Stimulated activated CD8-positive, alpha-beta memory T cell treated with anti-CD3 and anti-CD28 coated beads, Interleukin-15, amount 100 ng/mL, for 4 hours (primary cell): ENCODE data around the gene FEM1C.
A peak's percentile ranks its signal among the peaks of the same experiment; 100 is the strongest.

ENCODE experiments used
- DNase-seq, 2 donors: peaks; one replicate each; pipeline ENCODE4 v3.0.0-alpha.2; 2020; ENCODE audit warnings: low read depth in 2 of 2

FEM1C gene

GRCh38 chr5:115558388-115558956, 13.9 kb upstream of the FEM1C start:
- no peak for DNase-seq

- DNase-seq = no peak
Observed at GRCh38 chr5:115557667-115558387, 13.3 kb upstream of the FEM1C start.

DNA sequence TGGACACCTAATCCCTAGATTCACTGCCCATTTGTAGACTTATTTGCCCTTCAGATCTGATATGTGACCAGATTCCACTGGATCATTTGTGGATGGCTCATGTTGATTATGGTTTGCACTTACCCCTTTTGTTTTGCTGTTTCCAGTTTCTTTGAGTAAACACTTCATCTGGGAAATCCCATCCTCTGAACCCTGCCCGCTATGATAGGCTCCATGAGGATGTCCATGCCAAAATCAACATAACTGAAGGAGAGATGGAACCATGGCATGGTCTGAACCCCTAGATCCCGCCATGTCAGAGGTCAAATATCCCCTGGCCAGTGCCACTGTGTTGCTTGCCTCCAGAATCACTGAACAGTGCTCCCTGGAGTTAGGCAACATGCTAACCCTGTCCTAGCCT, 11.7 kb upstream of the FEM1C start:
- no peak for DNase-seq

DNA sequence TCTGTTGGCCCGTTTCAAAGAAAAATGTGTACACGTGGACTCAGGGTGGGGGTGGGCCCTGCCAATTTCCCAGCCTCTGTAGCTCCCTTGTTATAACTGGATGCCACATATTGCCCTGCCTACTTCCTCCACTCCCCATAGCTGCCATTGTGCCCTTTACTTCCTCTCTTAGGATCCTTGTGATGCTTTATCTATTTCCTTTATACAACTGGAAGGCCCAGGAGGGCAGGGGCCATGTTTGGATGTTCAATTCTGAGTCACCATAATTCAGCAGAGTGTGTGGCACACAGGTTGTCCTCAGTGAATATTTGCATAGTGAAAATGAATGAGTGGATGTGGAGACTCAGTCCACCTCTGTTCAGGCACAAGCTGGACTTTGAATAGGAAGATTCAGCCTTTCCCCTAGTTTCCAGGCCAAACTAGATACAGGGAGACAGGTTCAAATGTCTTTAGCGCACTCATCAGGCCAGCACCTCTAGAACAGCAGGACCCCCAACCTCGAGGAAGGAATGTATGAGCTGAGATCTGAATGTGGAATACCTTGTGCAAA, 10.6 kb upstream of the FEM1C start:
- DNase-seq = no peak

GRCh38 chr5:115553082-115553481, 8.5 kb upstream of the FEM1C start:
- DNase-seq = no peak

DNA sequence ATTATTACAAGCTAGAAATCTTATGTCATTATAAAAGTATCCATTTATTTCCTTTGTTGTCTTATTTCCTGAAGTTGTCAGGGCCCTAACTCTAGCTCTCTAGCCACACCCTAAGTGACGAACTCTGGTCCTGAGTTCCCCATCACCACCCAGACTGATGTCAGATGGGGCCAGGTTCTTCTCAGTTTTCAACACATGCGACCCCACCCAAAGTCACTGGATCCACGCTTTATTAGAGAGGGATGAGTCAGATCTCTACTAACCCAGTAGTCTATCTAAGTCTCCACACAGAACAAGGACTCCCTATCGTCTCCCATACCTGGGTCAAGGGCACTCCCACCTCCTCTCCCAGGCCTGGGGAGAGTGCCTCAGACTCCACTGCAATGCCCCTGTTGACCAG, 6.8 kb upstream of the FEM1C start:
- no peak for DNase-seq

GRCh38 chr5:115549154-115549553, 4.6 kb upstream of the FEM1C start:
- DNase-seq = no peak

- DNase-seq = no peak
Observed at GRCh38 chr5:115548683-115549082, 4.1 kb upstream of the FEM1C start.

DNA sequence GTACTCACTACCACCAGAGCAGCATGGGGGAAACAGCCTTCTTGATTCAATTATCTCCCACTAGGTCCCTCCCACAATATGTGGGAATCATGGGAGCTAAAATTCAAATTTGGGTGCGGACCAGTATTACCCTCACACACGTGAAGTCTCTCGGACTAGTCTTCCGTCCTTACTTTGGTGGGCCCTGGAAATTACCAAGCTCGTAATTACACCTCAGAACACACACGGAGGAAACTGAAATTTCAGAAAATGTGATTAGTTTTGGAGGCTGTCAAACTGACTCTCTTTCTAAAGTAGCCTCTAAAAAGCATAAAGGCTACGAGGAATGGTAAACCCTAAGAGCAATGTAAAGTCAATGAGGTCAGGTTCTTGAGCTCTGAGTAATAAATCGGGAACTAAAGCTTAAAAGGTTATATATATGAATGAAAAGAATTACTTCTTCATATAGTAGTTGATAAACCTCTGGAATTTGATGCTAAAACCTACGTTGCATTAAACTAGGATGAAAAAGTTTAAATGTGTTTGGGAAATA, 842 bp upstream of the FEM1C start:
- DNase-seq = no peak

DNA sequence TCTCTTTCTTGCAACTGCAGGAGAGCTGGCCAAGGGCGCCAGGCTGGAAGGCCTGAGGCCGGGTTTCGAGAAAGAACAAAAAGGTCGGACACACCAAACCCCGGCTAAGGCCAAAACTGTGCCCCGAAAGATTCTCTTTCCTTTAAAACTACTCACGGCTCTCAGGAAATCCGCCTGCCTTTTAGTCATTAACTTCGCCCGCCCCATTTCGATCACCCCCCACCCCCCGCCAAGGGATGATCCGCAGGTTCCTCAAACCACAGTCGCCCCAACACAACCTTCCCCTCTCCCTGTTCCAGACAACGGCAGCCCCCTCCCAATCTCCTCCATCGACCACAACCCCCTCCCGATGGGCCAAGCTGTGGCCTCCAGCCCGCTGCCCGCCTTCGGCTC, 536 bp downstream of the FEM1C start:
- peak; percentile 26 for DNase-seq

- peak in 1 of 2 donors; percentile 13 for DNase-seq
Observed at GRCh38 chr5:115543365-115544042, 1.1 kb downstream of the FEM1C start.

DNA sequence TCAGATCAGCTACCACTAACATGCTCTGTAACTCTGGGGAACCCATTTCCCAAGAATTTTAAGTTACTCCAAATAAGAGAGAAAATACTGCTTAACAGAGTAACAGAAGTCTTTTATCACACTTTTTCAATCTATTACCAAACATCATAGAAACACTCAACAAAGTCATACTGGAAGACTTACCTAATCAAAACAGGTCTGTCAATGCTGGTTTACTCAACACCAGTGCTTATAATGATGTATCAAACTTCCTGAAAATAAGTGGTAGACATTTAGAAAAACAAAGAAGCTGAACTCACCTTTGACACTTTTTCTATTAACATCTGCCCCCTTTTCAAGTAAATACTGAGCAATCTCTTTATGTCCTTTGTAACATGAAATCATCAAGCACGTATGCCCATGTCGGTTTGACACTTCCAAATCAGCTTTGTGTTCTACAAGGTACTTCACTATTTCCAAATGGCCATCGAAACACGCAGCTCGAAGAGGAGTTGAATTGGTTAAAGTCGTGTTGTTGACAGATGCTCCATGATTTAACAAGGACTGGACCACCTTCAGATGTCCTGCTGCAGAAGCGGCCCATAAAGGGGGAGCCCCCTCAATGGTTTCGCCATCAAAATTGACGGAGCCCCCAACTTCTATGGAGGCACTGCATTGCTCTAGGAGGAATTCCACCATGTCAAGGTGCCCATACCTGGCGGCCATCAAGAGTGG, 1.8 kb downstream of the FEM1C start:
- DNase-seq = no peak

- DNase-seq = no peak
Observed at GRCh38 chr5:115542086-115542485, 2.5 kb downstream of the FEM1C start.

DNA sequence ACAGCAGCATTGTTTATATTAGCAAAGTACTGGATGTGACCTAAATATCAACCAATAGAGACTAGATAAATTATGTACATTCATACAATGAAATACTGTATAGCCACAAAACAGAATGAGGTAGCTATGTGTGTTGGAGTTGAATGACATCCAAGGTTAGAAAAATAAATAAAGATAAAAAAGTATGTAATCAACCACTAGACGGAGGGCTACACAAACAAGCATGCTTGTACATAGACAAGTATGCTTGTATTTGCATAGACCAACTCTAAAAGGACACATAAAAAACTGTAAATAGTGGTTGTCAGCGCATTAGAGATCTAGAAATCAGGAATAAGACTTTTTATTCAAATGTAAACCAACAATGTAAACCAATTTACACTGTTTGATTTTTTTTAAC, 3.0 kb downstream of the FEM1C start:
- no peak for DNase-seq

GRCh38 chr5:115535479-115536035, 9.0 kb downstream of the FEM1C start:
- DNase-seq = no peak

DNA sequence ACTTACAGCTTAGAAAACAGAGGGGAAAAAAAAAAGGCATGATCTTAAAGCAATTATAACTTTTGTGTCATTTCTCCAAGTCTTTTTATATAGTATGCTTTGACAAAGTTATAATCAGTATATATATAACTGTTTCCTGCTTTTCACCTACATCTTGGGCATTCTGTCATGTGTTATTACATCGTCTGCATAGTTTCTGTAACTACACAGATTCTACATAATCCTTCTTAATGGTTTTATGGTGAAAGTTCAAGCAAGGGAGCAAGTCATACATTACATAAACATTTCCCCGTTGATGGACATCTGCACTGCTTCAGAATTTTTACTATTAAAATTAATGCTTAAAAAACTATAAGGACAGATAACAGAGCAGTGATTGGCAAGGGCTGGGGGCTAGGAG, 12.1 kb downstream of the FEM1C start:
- no peak for DNase-seq

- no peak for DNase-seq
Observed at GRCh38 chr5:115531787-115532367, 12.7 kb downstream of the FEM1C start.

GRCh38 chr5:115531380-115531779, 13.2 kb downstream of the FEM1C start:
- no peak for DNase-seq

DNA sequence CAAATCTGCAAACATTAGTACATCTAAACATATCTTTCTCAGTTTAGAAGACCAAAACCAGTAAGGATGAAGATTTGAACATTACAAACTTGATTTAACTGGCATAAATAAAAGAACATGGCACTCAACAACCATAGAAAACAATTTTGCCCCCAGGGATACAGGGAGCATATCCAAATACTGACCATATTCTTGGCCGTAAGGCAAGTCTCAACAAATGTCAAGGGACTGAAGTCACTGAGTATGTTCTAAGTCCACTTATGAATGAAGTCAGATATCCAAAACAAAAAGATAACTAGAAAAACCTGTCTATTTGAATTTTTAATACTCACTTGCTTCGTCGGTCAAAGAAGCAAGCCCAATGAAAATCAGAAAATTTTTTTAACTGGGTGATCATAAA, 14.1 kb downstream of the FEM1C start:
- DNase-seq = no peak

DNA sequence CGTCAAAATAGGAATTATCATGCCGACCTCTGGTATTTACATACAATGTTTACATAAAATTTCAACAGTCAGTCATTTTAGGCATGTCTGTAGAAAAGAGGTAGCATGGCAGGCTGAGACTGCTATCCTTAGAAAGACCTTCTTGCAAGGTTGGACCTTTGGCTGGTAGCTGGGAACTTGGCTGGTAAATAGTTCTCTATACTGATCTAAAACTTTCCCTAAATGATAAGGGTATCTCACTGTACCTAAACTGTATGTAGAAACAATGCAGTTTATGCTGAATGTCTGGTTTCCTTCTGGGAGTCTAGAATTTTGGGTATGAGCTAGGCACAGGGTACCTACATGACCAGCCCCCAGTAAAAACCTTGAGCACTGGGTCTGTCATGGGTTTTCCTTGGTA, 18.0 kb downstream of the FEM1C start:
- no peak for DNase-seq

- DNase-seq = no peak
Observed at GRCh38 chr5:115524199-115524847, 20.3 kb downstream of the FEM1C start.
